IMR-90 (cell line): ENCODE results near the gene CTPS2.

Experiments
- BHLHE40 ChIP-seq: fragments of 150-350 bp; IDR thresholded peaks from 2 replicates; pipeline ENCODE4 v1.6.1; 2016; ENCODE audit warnings: mild to moderate bottlenecking, low read depth, low read length
- CHD1 ChIP-seq: IDR thresholded peaks from 2 replicates; pipeline ENCODE4 v1.6.1; 2012; ENCODE audit warnings: low read depth, low read length, improper control_type of control experiment
- MAFK ChIP-seq: IDR thresholded peaks from 2 replicates; pipeline ENCODE4 v1.6.1; 2012; ENCODE audit warnings: low read depth, low read length, improper control_type of control experiment
- MAZ ChIP-seq: IDR thresholded peaks from 2 replicates; pipeline ENCODE4 v1.6.1; 2012; ENCODE audit warnings: low read depth, mild to moderate bottlenecking, low read length, improper control_type of control experiment, moderate library complexity, borderline replicate concordance
- MXI1 ChIP-seq: IDR thresholded peaks from 2 replicates; pipeline ENCODE4 v1.6.1; 2012; ENCODE audit warnings: low read depth, mild to moderate bottlenecking, low read length, moderate library complexity, borderline replicate concordance
- NFE2L2 ChIP-seq: fragments of 150-350 bp; IDR thresholded peaks from 2 replicates; pipeline ENCODE4 v1.6.1; 2016; ENCODE audit warnings: low read depth, mild to moderate bottlenecking, low read length
- POLR2A ChIP-seq: IDR thresholded peaks from 2 replicates; pipeline ENCODE4 v1.6.1; 2012; ENCODE audit warnings: mild to moderate bottlenecking, low read depth, low read length
- RAD21 ChIP-seq: IDR thresholded peaks from 2 replicates; pipeline ENCODE4 v1.6.1; 2012; ENCODE audit warnings: low read length, improper control_type of control experiment
- RCOR1 ChIP-seq: IDR thresholded peaks from 2 replicates; pipeline ENCODE4 v1.6.1; 2012; ENCODE audit warnings: mild to moderate bottlenecking, low read length, improper control_type of control experiment; ENCODE audit not compliant: insufficient replicate concordance
- RFX5 ChIP-seq: IDR thresholded peaks from 2 replicates; pipeline ENCODE4 v1.8.0; 2012; ENCODE audit warnings: low read depth, mild to moderate bottlenecking, low read length, moderate library complexity
- SMC3 ChIP-seq: fragments of 150-350 bp; IDR thresholded peaks from 2 replicates; pipeline ENCODE4 v1.6.1; 2016; ENCODE audit warnings: low read depth, mild to moderate bottlenecking, antibody characterized with exemption, low read length, moderate library complexity
- TF ChIP-seq, protein P1 (sequence below): conservative IDR thresholded peaks from 2 replicates; pipeline ENCODE4 v1.5.1; 2012; ENCODE audit warnings: mild to moderate bottlenecking, low read depth, low read length, improper control_type of control experiment
- TF ChIP-seq, protein P2 (sequence below): fragments of 150-350 bp; IDR thresholded peaks from 2 replicates; pipeline ENCODE4 v1.6.1; 2017; ENCODE audit warnings: mild to moderate bottlenecking, antibody characterized with exemption, low read length, low read depth
- TF ChIP-seq, protein P3 (sequence below): fragments of 150-350 bp; IDR thresholded peaks from 2 replicates; pipeline ENCODE4 v1.6.1; 2016; ENCODE audit warnings: low read depth, mild to moderate bottlenecking, low read length, moderate library complexity, borderline replicate concordance

DNA sequence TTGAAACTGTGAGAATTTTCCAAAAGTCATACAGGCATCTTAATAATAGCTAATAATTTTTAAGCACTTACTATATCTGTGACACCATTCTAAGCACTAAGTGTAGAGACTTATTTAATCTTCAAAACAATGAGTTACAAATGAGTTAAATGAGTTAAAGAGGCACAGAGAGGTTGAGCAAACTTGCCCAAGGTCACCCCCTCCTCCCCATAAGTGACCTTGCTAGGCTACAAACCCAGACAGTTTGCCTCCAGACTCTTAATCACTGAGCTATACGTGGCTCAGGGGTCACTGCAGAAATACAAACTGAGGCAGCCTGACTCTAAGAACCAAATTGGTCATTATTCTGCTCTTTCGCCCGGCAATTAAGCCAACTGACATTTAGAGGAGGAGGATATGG lies 15.5 kb downstream of the CTPS2 start:
- TF ChIP-seq, protein P1, sequence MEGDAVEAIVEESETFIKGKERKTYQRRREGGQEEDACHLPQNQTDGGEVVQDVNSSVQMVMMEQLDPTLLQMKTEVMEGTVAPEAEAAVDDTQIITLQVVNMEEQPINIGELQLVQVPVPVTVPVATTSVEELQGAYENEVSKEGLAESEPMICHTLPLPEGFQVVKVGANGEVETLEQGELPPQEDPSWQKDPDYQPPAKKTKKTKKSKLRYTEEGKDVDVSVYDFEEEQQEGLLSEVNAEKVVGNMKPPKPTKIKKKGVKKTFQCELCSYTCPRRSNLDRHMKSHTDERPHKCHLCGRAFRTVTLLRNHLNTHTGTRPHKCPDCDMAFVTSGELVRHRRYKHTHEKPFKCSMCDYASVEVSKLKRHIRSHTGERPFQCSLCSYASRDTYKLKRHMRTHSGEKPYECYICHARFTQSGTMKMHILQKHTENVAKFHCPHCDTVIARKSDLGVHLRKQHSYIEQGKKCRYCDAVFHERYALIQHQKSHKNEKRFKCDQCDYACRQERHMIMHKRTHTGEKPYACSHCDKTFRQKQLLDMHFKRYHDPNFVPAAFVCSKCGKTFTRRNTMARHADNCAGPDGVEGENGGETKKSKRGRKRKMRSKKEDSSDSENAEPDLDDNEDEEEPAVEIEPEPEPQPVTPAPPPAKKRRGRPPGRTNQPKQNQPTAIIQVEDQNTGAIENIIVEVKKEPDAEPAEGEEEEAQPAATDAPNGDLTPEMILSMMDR, result no peak
- no peak for TF ChIP-seq POLR2A
- no peak for TF ChIP-seq SMC3
- no peak for TF ChIP-seq RAD21
- TF ChIP-seq, protein P2, sequence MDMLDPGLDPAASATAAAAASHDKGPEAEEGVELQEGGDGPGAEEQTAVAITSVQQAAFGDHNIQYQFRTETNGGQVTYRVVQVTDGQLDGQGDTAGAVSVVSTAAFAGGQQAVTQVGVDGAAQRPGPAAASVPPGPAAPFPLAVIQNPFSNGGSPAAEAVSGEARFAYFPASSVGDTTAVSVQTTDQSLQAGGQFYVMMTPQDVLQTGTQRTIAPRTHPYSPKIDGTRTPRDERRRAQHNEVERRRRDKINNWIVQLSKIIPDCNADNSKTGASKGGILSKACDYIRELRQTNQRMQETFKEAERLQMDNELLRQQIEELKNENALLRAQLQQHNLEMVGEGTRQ, result no peak
- no peak for TF ChIP-seq MAZ
- no peak for TF ChIP-seq CHD1
- TF ChIP-seq NFE2L2, result no peak
- no peak for TF ChIP-seq MAFK
- TF ChIP-seq, protein P3, sequence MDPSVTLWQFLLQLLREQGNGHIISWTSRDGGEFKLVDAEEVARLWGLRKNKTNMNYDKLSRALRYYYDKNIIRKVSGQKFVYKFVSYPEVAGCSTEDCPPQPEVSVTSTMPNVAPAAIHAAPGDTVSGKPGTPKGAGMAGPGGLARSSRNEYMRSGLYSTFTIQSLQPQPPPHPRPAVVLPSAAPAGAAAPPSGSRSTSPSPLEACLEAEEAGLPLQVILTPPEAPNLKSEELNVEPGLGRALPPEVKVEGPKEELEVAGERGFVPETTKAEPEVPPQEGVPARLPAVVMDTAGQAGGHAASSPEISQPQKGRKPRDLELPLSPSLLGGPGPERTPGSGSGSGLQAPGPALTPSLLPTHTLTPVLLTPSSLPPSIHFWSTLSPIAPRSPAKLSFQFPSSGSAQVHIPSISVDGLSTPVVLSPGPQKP, result no peak
- TF ChIP-seq RFX5, result no peak
- TF ChIP-seq MXI1, result no peak
- no peak for TF ChIP-seq BHLHE40
- no peak for TF ChIP-seq RCOR1
